Caco-2 (cell line): ENCODE data around the gene CYP2D6. TPM values are rescaled to one million over a fixed set of nuclear protein-coding genes. Genes with fewer than 3 reads are reported as not detected.
"Not testable (repeated sequence)": the region's sequence is repeated elsewhere in the genome, so short reads cannot be mapped to it uniquely, and the experiment has no call there.

Experiments
- BruUV-seq: library from RNA; stranded (reverse); fragments of 400-500 nt; replicated peaks from 2 replicates; lab custom pipeline; 2021; lab: Mats Ljungman, UMichigan
- CTCF ChIA-PET: fragments of 300-600 bp; sonication (Branson Sonifier 250); formaldehyde crosslinking; loops from one replicate; lab custom pipeline; 2022; ENCODE audit warnings: antibody characterized with exemption; lab: Charles Lee
- POLR2A ChIA-PET: fragments of 300-600 bp; sonication (Branson Sonifier 250); formaldehyde crosslinking; loops from one replicate; lab custom pipeline; 2022; ENCODE audit warnings: antibody characterized with exemption; lab: Charles Lee
- DNase-seq, 2 experiments: peaks; one replicate each; pipeline versions ENCODE4 v3.0.0 to v3.0.0-alpha.2; 2020 to 2022
- H3K27me3 ChIP-seq: replicated peaks from 2 replicates; pipeline ENCODE4 v1.6.0; 2011; ENCODE audit warnings: low read length; ENCODE audit not compliant: control insufficient read depth, insufficient read depth
- H3K36me3 ChIP-seq: 2 replicates; pipeline ENCODE4 v1.5.1; 2011; ENCODE audit warnings: low read length; ENCODE audit not compliant: control insufficient read depth, insufficient read depth
- H3K4me1 ChIP-seq: fragments of 250-450 bp; sonication (Bioruptor Pico); 2 replicates; pipeline ENCODE4 v1.5.1; 2020; ENCODE audit warnings: mild to moderate bottlenecking
- H3K4me3 ChIP-seq: 2 replicates; pipeline ENCODE4 v1.5.1; 2011; ENCODE audit warnings: low read depth, mild to moderate bottlenecking, control low read depth, low read length
- H3K9me3 ChIP-seq: fragments of 250-450 bp; sonication (Bioruptor Pico); 2 replicates; pipeline ENCODE4 v1.5.1; 2020; ENCODE audit warnings: mild to moderate bottlenecking, moderate library complexity
- H3K27ac Mint-ChIP-seq: one replicate; pipeline ENCODE4 v1.8.0; 2022; ENCODE audit warnings: mixed read lengths; ENCODE audit not compliant: unreplicated experiment
- H3K27me3 Mint-ChIP-seq: one replicate; pipeline ENCODE4 v1.8.0; 2022; ENCODE audit warnings: mixed read lengths; ENCODE audit not compliant: insufficient read depth, unreplicated experiment
- H3K36me3 Mint-ChIP-seq: one replicate; pipeline ENCODE4 v1.8.0; 2022; ENCODE audit warnings: mild to moderate bottlenecking, mixed read lengths; ENCODE audit not compliant: insufficient read depth, unreplicated experiment
- H3K4me1 Mint-ChIP-seq: one replicate; pipeline ENCODE4 v1.8.0; 2022; ENCODE audit warnings: low read depth, mixed read lengths; ENCODE audit not compliant: unreplicated experiment
- H3K4me3 Mint-ChIP-seq: one replicate; pipeline ENCODE4 v1.8.0; 2022; ENCODE audit warnings: mild to moderate bottlenecking, moderate library complexity, mixed read lengths; ENCODE audit not compliant: unreplicated experiment
- H3K9me3 Mint-ChIP-seq: one replicate; pipeline ENCODE4 v1.8.0; 2022; ENCODE audit warnings: mixed read lengths; ENCODE audit not compliant: unreplicated experiment
- CTCF ChIP-seq, 2 experiments: fragments of 200-600 bp in 1 of 2; IDR thresholded peaks; 1 replicate in 1 of 2; 2 replicates in 1 of 2; pipeline versions ENCODE4 v1.5.1 to v1.8.0; 2011 to 2022; ENCODE audit warnings: antibody characterized with exemption in 1 of 2, control low read depth in 1 of 2, inconsistent platforms in 1 of 2, low read depth in 1 of 2, low read length in 1 of 2, mild to moderate bottlenecking in 1 of 2, moderate library complexity in 1 of 2; ENCODE audit not compliant: insufficient read depth in 1 of 2, severe bottlenecking in 1 of 2, unreplicated experiment in 1 of 2
- intact Hi-C: fragments of 100-400 bp; cut with micrococcal nuclease; formaldehyde crosslinking; loops from one replicate; pipeline ENCODE4 v1.10.0; 2022; ENCODE audit not compliant: unreplicated experiment
- total RNA-seq: library from RNA; stranded (reverse); gene quantifications from 2 replicates; pipeline ENCODE4 v1.2.3, GENCODE V29; 2022

The CYP2D6 gene
- total RNA-seq, 1 experiment from 2014 or later = 1.7 TPM

- POLR2A ChIA-PET, H3K27ac Mint-ChIP-seq, BruUV-seq, H3K9me3 Mint-ChIP-seq, H3K36me3 ChIP-seq, H3K4me1 Mint-ChIP-seq, H3K9me3 ChIP-seq, H3K4me1 ChIP-seq, H3K27me3 Mint-ChIP-seq, H3K27me3 ChIP-seq, DNase-seq, H3K4me3 ChIP-seq, intact Hi-C loops, H3K4me3 Mint-ChIP-seq, CTCF ChIA-PET: not testable (repeated sequence)
- peaks cover 22% of the 10 kb centered on the region for H3K36me3 Mint-ChIP-seq
Observed at GRCh38 chr22:42128776-42129694, 1.6 kb downstream of the CYP2D6 start.

- H3K4me3 Mint-ChIP-seq, H3K9me3 ChIP-seq, H3K27ac Mint-ChIP-seq, CTCF ChIA-PET, H3K27me3 ChIP-seq, BruUV-seq, DNase-seq, POLR2A ChIA-PET, H3K4me3 ChIP-seq, H3K4me1 ChIP-seq, H3K4me1 Mint-ChIP-seq, H3K9me3 Mint-ChIP-seq, H3K36me3 ChIP-seq, intact Hi-C loops, H3K27me3 Mint-ChIP-seq: not testable (repeated sequence)
- peaks cover 22% of the 10 kb centered on the region for H3K36me3 Mint-ChIP-seq
Observed at GRCh38 chr22:42128007-42128406, 2.6 kb downstream of the CYP2D6 start.

GRCh38 chr22:42127606-42128005 lies 3.0 kb downstream of the CYP2D6 start:
- POLR2A ChIA-PET = no interaction called here
- H3K4me3 Mint-ChIP-seq = no peak overlapping the region
- Histone ChIP-seq H3K36me3 (no peaks in the 10 kb centered on the region), H3K9me3 (no peaks in the 10 kb centered on the region), H3K4me1 (no peaks in the 10 kb centered on the region), H3K4me3 (no peak overlapping the region), H3K27me3 (no peaks in the 10 kb centered on the region)
- BruUV-seq = no TSS peak
- CTCF ChIA-PET = no interaction called here
- no peak for TF ChIP-seq CTCF (IDR thresholded peaks at IDR 0.05; ENCODE audit: insufficient read depth in 1 of 2, low read depth in 1 of 2, low read length in 1 of 2, severe bottlenecking in 1 of 2, unreplicated experiment in 1 of 2)
- H3K27ac Mint-ChIP-seq = no peak overlapping the region
- no peaks in the 10 kb centered on the region for H3K27me3 Mint-ChIP-seq
- H3K36me3 Mint-ChIP-seq = peaks cover 22% of the 10 kb centered on the region
- DNase-seq = no peak
- intact Hi-C loops = no loop called here
- H3K9me3 Mint-ChIP-seq = no peaks in the 10 kb centered on the region
- H3K4me1 Mint-ChIP-seq = no peaks in the 10 kb centered on the region

GRCh38 chr22:42123529-42123928 lies 7.1 kb downstream of the CYP2D6 start:
- POLR2A ChIA-PET, H3K4me1 ChIP-seq, H3K27ac Mint-ChIP-seq, H3K4me1 Mint-ChIP-seq, DNase-seq, H3K27me3 Mint-ChIP-seq, intact Hi-C loops, H3K4me3 ChIP-seq, H3K36me3 ChIP-seq, H3K4me3 Mint-ChIP-seq, BruUV-seq, H3K9me3 Mint-ChIP-seq, H3K36me3 Mint-ChIP-seq, CTCF ChIA-PET, H3K27me3 ChIP-seq, H3K9me3 ChIP-seq: not testable (repeated sequence)

GRCh38 chr22:42120231-42121021 lies 10.2 kb downstream of the CYP2D6 start:
- H3K36me3 Mint-ChIP-seq, BruUV-seq, POLR2A ChIA-PET, H3K4me3 Mint-ChIP-seq, CTCF ChIA-PET, H3K9me3 Mint-ChIP-seq, H3K4me1 Mint-ChIP-seq, H3K4me3 ChIP-seq, H3K27me3 ChIP-seq, H3K27ac Mint-ChIP-seq, H3K36me3 ChIP-seq, intact Hi-C loops, H3K9me3 ChIP-seq, DNase-seq, H3K27me3 Mint-ChIP-seq, H3K4me1 ChIP-seq: not testable (repeated sequence)
